T-cell (primary cell): ENCODE measurements around the gene CBX6. TPM values are rescaled to one million over a fixed set of nuclear protein-coding genes. Genes with fewer than 3 reads are reported as not detected.

ENCODE experiments used
- ATAC-seq, 4 experiments: fragments of 200-7000 bp in 3 of 4; fragments of 150-1000 bp in 1 of 4; cut with Tn5 transposase; replicated peaks in 1 of 4; 1 replicate in 3 of 4; 2 replicates in 1 of 4; pipeline ENCODE4 v1.10.0; 2021; ENCODE audit warnings: moderate library complexity in 3 of 4, mild to moderate bottlenecking in 2 of 4, moderate number of reproducible peaks in 1 of 4
- CTCF ChIA-PET, 2 donors: fragments of 300-600 bp; sonication (Branson Sonifier 250); formaldehyde crosslinking; loops; one replicate each; lab custom pipeline; 2022; ENCODE audit warnings: antibody characterized with exemption in 2 of 2; lab: Charles Lee
- POLR2A ChIA-PET, 2 donors: fragments of 300-600 bp; sonication (Branson Sonifier 250); formaldehyde crosslinking; loops; one replicate each; lab custom pipeline; 2022; ENCODE audit warnings: antibody characterized with exemption in 2 of 2; lab: Charles Lee
- DNase-seq, 35 experiments: peaks; one replicate each; pipeline versions ENCODE4 v3.0.0 to v3.0.0-alpha.2; 2013 to 2023
- H3K27ac ChIP-seq: one replicate; pipeline ENCODE4 v1.5.1; 2013; ENCODE audit warnings: low read length
- H3K27me3 ChIP-seq, 2 experiments: replicated peaks in 1 of 2; 1 replicate in 1 of 2; 2 replicates in 1 of 2; pipeline versions ENCODE4 v1.6.1 to v1.7.0; 2013; ENCODE audit warnings: low read length in 1 of 2, mixed read lengths in 1 of 2; ENCODE audit not compliant: control insufficient read depth in 2 of 2, insufficient read depth in 2 of 2; ENCODE audit errors: extremely low read depth in 1 of 2
- H3K36me3 ChIP-seq, 2 donors: 1 replicate in 1 of 2; 2 replicates in 1 of 2; pipeline versions ENCODE4 v1.6.1 to v1.7.0; 2013; ENCODE audit warnings: low read length in 1 of 2; ENCODE audit not compliant: control insufficient read depth in 2 of 2, insufficient read depth in 1 of 2; ENCODE audit errors: extremely low read depth in 1 of 2
- H3K4me1 ChIP-seq, 2 experiments: 1 replicate in 1 of 2; 2 replicates in 1 of 2; pipeline versions ENCODE4 v1.6.1 to v1.7.0; 2013; ENCODE audit warnings: low read length in 2 of 2, mixed read lengths in 1 of 2; ENCODE audit not compliant: insufficient read depth in 2 of 2, control insufficient read depth in 1 of 2; ENCODE audit errors: extremely low read depth in 1 of 2
- H3K4me3 ChIP-seq, 2 donors: 1 replicate in 1 of 2; 2 replicates in 1 of 2; pipeline versions ENCODE4 v1.5.1 to v1.7.0; 2013; ENCODE audit warnings: mild to moderate bottlenecking in 2 of 2, low read length in 1 of 2, moderate library complexity in 1 of 2; ENCODE audit not compliant: control insufficient read depth in 1 of 2; ENCODE audit errors: extremely low read depth in 1 of 2
- H3K9me3 ChIP-seq: 2 replicates; pipeline ENCODE4 v1.7.0; 2013
- H3K27ac Mint-ChIP-seq, 2 donors: one replicate each; pipeline ENCODE4 v1.8.0; 2020 to 2021; ENCODE audit warnings: mild to moderate bottlenecking in 2 of 2, mixed read lengths in 2 of 2
- H3K27me3 Mint-ChIP-seq, 2 donors: one replicate each; pipeline ENCODE4 v1.8.0; 2021 to 2022; ENCODE audit warnings: mixed read lengths in 2 of 2
- H3K36me3 Mint-ChIP-seq: one replicate; pipeline ENCODE4 v1.8.0; 2021; ENCODE audit warnings: mixed read lengths
- H3K4me1 Mint-ChIP-seq, 3 donors: one replicate each; pipeline ENCODE4 v1.8.0; 2020 to 2022; ENCODE audit warnings: mixed read lengths in 3 of 3, mild to moderate bottlenecking in 1 of 3
- H3K4me3 Mint-ChIP-seq, 3 donors: one replicate each; pipeline ENCODE4 v1.8.0; 2020 to 2022; ENCODE audit warnings: mild to moderate bottlenecking in 3 of 3, mixed read lengths in 3 of 3, moderate library complexity in 3 of 3
- H3K9me3 Mint-ChIP-seq, 3 donors: one replicate each; pipeline ENCODE4 v1.8.0; 2020 to 2022; ENCODE audit warnings: mixed read lengths in 3 of 3
- WGBS: methylation state at CpG from one replicate; pipeline ENCODE4 v1.1.5; 2013; ENCODE audit warnings: missing lambda C conversion rate; ENCODE audit not compliant: insufficient coverage; 5-methylcytosine and 5-hydroxymethylcytosine counted together
- total RNA-seq, 35 experiments: library from RNA in 6 of 35; stranded (reverse) in 6 of 35; fragments of 120-200 nt in 1 of 35; gene quantifications; one replicate each; pipeline versions ENCODE4 v1.2.1 to v1.2.4 and lab custom pipeline; 2013 to 2026

CBX6 gene
- total RNA-seq, 5 donors from 2014 or later (not counting 1 experiment from before 2014, with no cell fraction given), result 41.2 to 92.0 (median 87.1) TPM

DNA sequence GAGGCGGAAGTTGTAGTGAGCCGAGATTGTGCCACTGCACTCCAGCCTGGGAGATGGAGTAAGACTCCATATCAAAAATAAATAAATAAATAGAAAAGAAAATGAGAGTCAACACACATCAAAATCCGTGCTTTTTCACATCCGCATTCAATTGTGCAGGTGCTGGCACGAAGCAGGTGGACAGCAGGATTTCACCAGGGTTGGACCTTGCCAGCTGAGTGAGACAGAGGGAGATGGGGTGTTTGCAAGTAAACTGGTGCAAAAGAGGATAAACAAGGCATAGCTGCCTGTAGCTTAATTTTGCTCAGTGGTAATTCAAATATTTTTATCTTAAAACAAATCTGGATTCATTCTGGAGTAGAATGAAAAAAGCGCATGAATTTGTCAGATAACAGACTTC lies 54.8 kb downstream of the CBX6 start:
- CTCF ChIA-PET, result no interaction called here
- Mint-ChIP-seq H3K27me3 (peaks cover 4 to 20% of the 10 kb centered on the region in 2 donors), H3K27ac (no peak overlapping the region), H3K4me3 (no peak overlapping the region), H3K9me3 (no peaks in the 10 kb centered on the region), H3K36me3 (no peaks in the 10 kb centered on the region), H3K4me1 (no peaks in the 10 kb centered on the region)
- H3K27me3 ChIP-seq, result peaks cover 0 to 26% of the 10 kb centered on the region in 2 experiments
- no peaks in the 10 kb centered on the region for H3K9me3 ChIP-seq
- DNase-seq (no peak), ATAC-seq (no peak)
- 72% methylated on average over 2 of the region's 6 CpGs for WGBS
- no peak overlapping the region for H3K27ac ChIP-seq
- POLR2A ChIA-PET, result no interaction called here
- H3K4me3 ChIP-seq, result no peak overlapping the region
- no peaks in the 10 kb centered on the region for H3K36me3 ChIP-seq
- no peaks in the 10 kb centered on the region for H3K4me1 ChIP-seq

DNA sequence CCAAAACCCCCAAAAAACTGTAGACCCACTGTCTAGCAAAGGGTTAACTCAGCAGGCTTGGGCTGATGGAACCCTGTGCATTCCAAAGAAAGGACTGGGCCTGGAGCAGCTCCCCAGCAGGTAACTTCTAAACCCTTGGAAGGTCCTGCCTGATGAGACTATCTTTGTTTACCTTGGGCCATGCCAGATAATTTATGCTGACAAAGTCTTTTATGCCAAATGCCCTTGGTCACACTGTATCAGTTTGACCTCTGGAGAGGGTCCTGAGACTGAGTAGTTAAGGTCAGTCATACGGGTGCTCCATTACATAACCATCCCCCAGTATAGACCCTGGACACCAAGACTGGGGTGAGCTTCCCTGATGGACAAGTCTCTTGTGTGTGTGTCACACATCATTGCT lies 56.2 kb downstream of the CBX6 start:
- no peaks in the 10 kb centered on the region for H3K9me3 Mint-ChIP-seq
- DNase-seq (no peak), ATAC-seq (no peak)
- no peaks in the 10 kb centered on the region for H3K36me3 Mint-ChIP-seq
- H3K9me3 ChIP-seq, result no peaks in the 10 kb centered on the region
- H3K4me3 ChIP-seq, result no peak overlapping the region
- H3K27me3 Mint-ChIP-seq, result peaks cover 8 to 26% of the 10 kb centered on the region in 2 donors
- no peaks in the 10 kb centered on the region for H3K4me1 Mint-ChIP-seq
- no peaks in the 10 kb centered on the region for H3K4me1 ChIP-seq
- CTCF ChIA-PET, result no interaction called here
- no peak overlapping the region for H3K27ac Mint-ChIP-seq
- no peak overlapping the region for H3K4me3 Mint-ChIP-seq
- WGBS, result no CpG with 5 or more reads among the region's 1 CpG
- no peaks in the 10 kb centered on the region for H3K36me3 ChIP-seq
- no peak overlapping the region for H3K27ac ChIP-seq
- POLR2A ChIA-PET, result no interaction called here
- peaks cover 0 to 27% of the 10 kb centered on the region in 2 experiments for H3K27me3 ChIP-seq

Other genes with a start within 250 kb of the CBX6 start
- gene FAM227A, start 215.8 kb downstream of the CBX6 start, total RNA-seq, result 1 to 10 TPM in 1 of 5 donors, under 1 TPM in 3, not detected in 1; 0.06 to 1.1 (median 0.41) TPM
- 10 to 100 TPM; 10.3 to 32.0 (median 27.8) TPM for gene CBY1, start 215.6 kb downstream of the CBX6 start, total RNA-seq
- 10 to 100 TPM; 52.4 to 58.1 (median 53.3) TPM for gene TOMM22, start 190.3 kb downstream of the CBX6 start, total RNA-seq
- 100 to 1,000 TPM in 2 of 5 donors, 10 to 100 TPM in 3; 78.4 to 164 (median 83.5) TPM for gene JOSD1, start 171.3 kb downstream of the CBX6 start, total RNA-seq
- 100 to 1,000 TPM in 2 of 5 donors, 10 to 100 TPM in 3; 79.1 to 229 (median 83.3) TPM for gene GTPBP1, start 166.3 kb downstream of the CBX6 start, total RNA-seq
- 1,000 to 10,000 TPM in 2 of 5 donors, 100 to 1,000 TPM in 3; 526 to 1,075 (median 979) TPM for gene SUN2, start 116.2 kb downstream of the CBX6 start, total RNA-seq
- 10 to 100 TPM in 2 of 5 donors, 1 to 10 TPM in 3; 5.4 to 13.0 (median 8.8) TPM for gene DNAL4, start 78.1 kb downstream of the CBX6 start, total RNA-seq
- 10 to 100 TPM in 2 of 5 donors, 1 to 10 TPM in 3; 4.9 to 13.2 (median 9.1) TPM for gene NPTXR, start 28.2 kb downstream of the CBX6 start, total RNA-seq
- not detected for gene APOBEC3A, start 85.4 kb upstream of the CBX6 start, total RNA-seq
- 1 to 10 TPM; 1.4 to 2.4 (median 1.9) TPM for gene APOBEC3B, start 110.1 kb upstream of the CBX6 start, total RNA-seq
- 10 to 100 TPM; 32.9 to 61.7 (median 52.1) TPM for gene APOBEC3C, start 142.0 kb upstream of the CBX6 start, total RNA-seq
- 10 to 100 TPM; 17.1 to 27.2 (median 24.4) TPM for gene APOBEC3D, start 148.9 kb upstream of the CBX6 start, total RNA-seq
- gene APOBEC3F, start 168.6 kb upstream of the CBX6 start, total RNA-seq, result 10 to 100 TPM; 14.3 to 29.1 (median 18.5) TPM
- gene APOBEC3G, start 205.1 kb upstream of the CBX6 start, total RNA-seq, result 10 to 100 TPM; 29.7 to 71.3 (median 62.7) TPM
- gene APOBEC3H, start 225.0 kb upstream of the CBX6 start, total RNA-seq, result 1 to 10 TPM; 1.1 to 6.9 (median 6.1) TPM